ENCODE data around the gene KIF2C. TPM values are rescaled to one million over a fixed set of nuclear protein-coding genes. Genes with fewer than 3 reads are reported as not detected.
"Not testable (repeated sequence)": the region's sequence is repeated elsewhere in the genome, so short reads cannot be mapped to it uniquely, and the experiment has no call there.

The KIF2C gene
- polyA plus RNA-seq, 1 donor from 2014 or later = 1.5 TPM

DNA sequence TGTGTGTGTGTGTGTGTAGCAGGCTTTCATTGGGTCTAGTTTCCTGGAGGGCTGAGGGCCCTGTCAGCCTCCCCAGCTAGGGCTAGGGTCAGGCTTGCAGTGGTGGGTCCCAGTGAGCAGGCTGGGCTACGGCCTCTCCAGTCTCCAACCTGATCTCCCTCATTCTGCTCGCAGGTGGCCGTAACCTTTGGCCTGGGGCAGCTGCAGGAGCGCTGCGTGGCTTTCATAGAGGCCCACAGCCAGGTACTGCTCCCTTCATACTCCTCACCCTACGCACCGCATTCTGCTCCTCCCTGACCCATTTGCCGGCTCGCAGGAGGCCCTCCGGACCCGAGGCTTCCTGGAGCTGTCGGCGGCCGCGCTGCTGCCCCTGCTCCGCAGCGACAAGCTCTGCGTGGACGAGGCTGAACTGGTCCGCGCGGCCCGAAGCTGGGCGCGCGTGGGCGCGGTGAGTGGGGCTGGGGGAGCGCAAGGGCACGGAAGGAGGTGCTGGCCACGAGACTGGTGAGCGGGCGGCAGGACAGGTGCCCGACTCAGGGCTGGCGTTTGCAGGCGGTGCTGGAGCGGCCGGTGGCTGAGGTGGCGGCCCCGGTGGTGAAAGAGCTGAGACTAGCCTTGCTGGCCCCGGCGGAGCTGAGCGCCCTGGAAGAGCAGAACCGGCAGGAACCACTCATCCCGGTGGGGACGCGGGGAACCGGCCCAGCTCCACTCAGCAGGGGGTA, 73.3 kb downstream of the KIF2C start:
- no peaks in the 10 kb centered on the region for H4K20me1 ChIP-seq (ENCODE audit: insufficient read depth)
- no peaks in the 10 kb centered on the region for H3K36me3 ChIP-seq (ENCODE audit: insufficient read depth, low read length)
- no peaks in the 10 kb centered on the region for H3K79me2 ChIP-seq (replicated peaks; ENCODE audit: insufficient read depth, low read length)
- H3F3A ChIP-seq (ENCODE audit: insufficient read depth, low read length, poor library complexity, severe bottlenecking) = no peaks in the 10 kb centered on the region
- no peak overlapping the region for H3K4me2 ChIP-seq (ENCODE audit: low read length)
- no peak overlapping the region for H2AFZ ChIP-seq (ENCODE audit: low read depth, low read length)
- no peak overlapping the region for H3K27ac ChIP-seq (ENCODE audit: low read length)
- H3K27me3 ChIP-seq (ENCODE audit: insufficient read depth, low read depth, low read length) = no peaks in the 10 kb centered on the region
- TF ChIP-seq RAD21 (conservative IDR thresholded peaks at IDR 0.05) = no peak
- TF ChIP-seq MXI1 (conservative IDR thresholded peaks at IDR 0.05; ENCODE audit: poor library complexity, severe bottlenecking) = no peak
- no peak for TF ChIP-seq POLR2AphosphoS5 (IDR thresholded peaks at IDR 0.05)
- no peak for TF ChIP-seq EZH2 (IDR thresholded peaks at IDR 0.05; ENCODE audit: borderline replicate concordance, insufficient read depth, low read length, poor library complexity, severe bottlenecking)
- no peak for TF ChIP-seq SMC3 (conservative IDR thresholded peaks at IDR 0.05; ENCODE audit: poor library complexity)
- no peak for TF ChIP-seq TAF1 (IDR thresholded peaks at IDR 0.05; ENCODE audit: low read depth)
- TF ChIP-seq, protein P1, sequence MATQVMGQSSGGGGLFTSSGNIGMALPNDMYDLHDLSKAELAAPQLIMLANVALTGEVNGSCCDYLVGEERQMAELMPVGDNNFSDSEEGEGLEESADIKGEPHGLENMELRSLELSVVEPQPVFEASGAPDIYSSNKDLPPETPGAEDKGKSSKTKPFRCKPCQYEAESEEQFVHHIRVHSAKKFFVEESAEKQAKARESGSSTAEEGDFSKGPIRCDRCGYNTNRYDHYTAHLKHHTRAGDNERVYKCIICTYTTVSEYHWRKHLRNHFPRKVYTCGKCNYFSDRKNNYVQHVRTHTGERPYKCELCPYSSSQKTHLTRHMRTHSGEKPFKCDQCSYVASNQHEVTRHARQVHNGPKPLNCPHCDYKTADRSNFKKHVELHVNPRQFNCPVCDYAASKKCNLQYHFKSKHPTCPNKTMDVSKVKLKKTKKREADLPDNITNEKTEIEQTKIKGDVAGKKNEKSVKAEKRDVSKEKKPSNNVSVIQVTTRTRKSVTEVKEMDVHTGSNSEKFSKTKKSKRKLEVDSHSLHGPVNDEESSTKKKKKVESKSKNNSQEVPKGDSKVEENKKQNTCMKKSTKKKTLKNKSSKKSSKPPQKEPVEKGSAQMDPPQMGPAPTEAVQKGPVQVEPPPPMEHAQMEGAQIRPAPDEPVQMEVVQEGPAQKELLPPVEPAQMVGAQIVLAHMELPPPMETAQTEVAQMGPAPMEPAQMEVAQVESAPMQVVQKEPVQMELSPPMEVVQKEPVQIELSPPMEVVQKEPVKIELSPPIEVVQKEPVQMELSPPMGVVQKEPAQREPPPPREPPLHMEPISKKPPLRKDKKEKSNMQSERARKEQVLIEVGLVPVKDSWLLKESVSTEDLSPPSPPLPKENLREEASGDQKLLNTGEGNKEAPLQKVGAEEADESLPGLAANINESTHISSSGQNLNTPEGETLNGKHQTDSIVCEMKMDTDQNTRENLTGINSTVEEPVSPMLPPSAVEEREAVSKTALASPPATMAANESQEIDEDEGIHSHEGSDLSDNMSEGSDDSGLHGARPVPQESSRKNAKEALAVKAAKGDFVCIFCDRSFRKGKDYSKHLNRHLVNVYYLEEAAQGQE (IDR thresholded peaks at IDR 0.05; ENCODE audit: borderline replicate concordance) = no peak
- TF ChIP-seq EP300 (conservative IDR thresholded peaks at IDR 0.05; ENCODE audit: poor library complexity, severe bottlenecking) = no peak
- peak overlapping the region; percentile 59 for H3K4me3 ChIP-seq (ENCODE audit: low read length)
- no peaks in the 10 kb centered on the region for H3K9me2 ChIP-seq (ENCODE audit: insufficient read depth, low read length)
- H3K9ac ChIP-seq (ENCODE audit: low read length) = no peak overlapping the region
- no peaks in the 10 kb centered on the region for H3K9me3 ChIP-seq (ENCODE audit: low read length)

DNA sequence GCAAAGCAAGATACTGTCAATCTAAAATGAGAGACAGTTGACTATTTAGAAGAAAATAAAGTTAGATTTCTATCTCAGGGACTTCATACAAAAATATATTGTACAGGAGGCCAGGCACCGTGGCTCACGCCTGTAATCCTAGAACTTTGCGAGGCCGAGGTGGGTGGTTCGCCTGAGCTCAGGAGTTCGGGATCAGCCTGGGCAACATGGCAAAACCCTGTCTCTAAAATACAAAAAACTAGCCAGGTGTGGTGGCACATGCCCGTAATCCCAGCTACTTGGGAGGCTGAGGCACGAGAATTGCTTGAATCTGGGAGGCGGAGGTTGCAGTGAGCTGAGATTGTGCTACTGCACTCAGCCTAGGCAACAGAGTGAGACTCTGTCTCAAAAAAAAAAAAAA, 76.3 kb downstream of the KIF2C start:
- not testable (repeated sequence) for H3K9me2 ChIP-seq (ENCODE audit: insufficient read depth, low read length); H3K9ac ChIP-seq (ENCODE audit: low read length); H3K4me3 ChIP-seq (ENCODE audit: low read length); H3K4me2 ChIP-seq (ENCODE audit: low read length); H3F3A ChIP-seq (ENCODE audit: insufficient read depth, low read length, poor library complexity, severe bottlenecking); H3K9me3 ChIP-seq (ENCODE audit: low read length); H3K27ac ChIP-seq (ENCODE audit: low read length); H2AFZ ChIP-seq (ENCODE audit: low read depth, low read length); H3K79me2 ChIP-seq (replicated peaks; ENCODE audit: insufficient read depth, low read length); H3K36me3 ChIP-seq (ENCODE audit: insufficient read depth, low read length); H4K20me1 ChIP-seq (ENCODE audit: insufficient read depth)
- H3K27me3 ChIP-seq (ENCODE audit: insufficient read depth, low read depth, low read length) = peaks cover 15% of the 10 kb centered on the region

DNA sequence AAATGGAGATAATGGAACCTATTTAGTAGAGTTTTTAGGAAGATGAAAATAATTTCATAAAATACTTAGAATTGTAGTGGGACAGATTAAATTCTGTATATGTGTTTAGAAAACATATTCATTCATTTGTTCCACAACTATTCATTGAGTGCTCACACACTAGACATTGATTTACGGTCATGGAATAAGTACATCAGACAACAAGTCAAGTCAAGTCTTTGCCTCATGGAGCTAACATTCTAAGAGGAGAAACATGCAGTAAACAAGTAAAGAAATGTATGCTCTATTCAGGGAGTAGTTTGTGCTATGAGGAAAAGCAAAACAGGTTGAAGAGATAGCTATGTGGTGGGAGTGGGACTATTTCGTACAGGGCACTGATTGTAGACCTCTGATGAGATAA, 77.7 kb downstream of the KIF2C start:
- TF ChIP-seq RAD21 (conservative IDR thresholded peaks at IDR 0.05) = no peak
- TF ChIP-seq MXI1 (conservative IDR thresholded peaks at IDR 0.05; ENCODE audit: poor library complexity, severe bottlenecking) = no peak
- TF ChIP-seq, protein P2, sequence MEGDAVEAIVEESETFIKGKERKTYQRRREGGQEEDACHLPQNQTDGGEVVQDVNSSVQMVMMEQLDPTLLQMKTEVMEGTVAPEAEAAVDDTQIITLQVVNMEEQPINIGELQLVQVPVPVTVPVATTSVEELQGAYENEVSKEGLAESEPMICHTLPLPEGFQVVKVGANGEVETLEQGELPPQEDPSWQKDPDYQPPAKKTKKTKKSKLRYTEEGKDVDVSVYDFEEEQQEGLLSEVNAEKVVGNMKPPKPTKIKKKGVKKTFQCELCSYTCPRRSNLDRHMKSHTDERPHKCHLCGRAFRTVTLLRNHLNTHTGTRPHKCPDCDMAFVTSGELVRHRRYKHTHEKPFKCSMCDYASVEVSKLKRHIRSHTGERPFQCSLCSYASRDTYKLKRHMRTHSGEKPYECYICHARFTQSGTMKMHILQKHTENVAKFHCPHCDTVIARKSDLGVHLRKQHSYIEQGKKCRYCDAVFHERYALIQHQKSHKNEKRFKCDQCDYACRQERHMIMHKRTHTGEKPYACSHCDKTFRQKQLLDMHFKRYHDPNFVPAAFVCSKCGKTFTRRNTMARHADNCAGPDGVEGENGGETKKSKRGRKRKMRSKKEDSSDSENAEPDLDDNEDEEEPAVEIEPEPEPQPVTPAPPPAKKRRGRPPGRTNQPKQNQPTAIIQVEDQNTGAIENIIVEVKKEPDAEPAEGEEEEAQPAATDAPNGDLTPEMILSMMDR (IDR thresholded peaks at IDR 0.05; ENCODE audit: poor library complexity, severe bottlenecking) = no peak
- no peak for TF ChIP-seq TAF1 (IDR thresholded peaks at IDR 0.05; ENCODE audit: low read depth)
- TF ChIP-seq, protein P1 (IDR thresholded peaks at IDR 0.05; ENCODE audit: borderline replicate concordance) = no peak
- no peak for TF ChIP-seq EZH2 (IDR thresholded peaks at IDR 0.05; ENCODE audit: borderline replicate concordance, insufficient read depth, low read length, poor library complexity, severe bottlenecking)
- no peak for TF ChIP-seq EP300 (conservative IDR thresholded peaks at IDR 0.05; ENCODE audit: poor library complexity, severe bottlenecking)
- no peak for TF ChIP-seq POLR2AphosphoS5 (IDR thresholded peaks at IDR 0.05)
- TF ChIP-seq SMC3 (conservative IDR thresholded peaks at IDR 0.05; ENCODE audit: poor library complexity) = no peak
- Histone ChIP-seq H2AFZ (ENCODE audit: low read depth, low read length) (no peak overlapping the region), H3K9me2 (ENCODE audit: insufficient read depth, low read length) (no peaks in the 10 kb centered on the region)

More for the DNA sequence above, 77.7 kb downstream of the KIF2C start:
- peaks cover 2% of the 10 kb centered on the region for H3K9me3 ChIP-seq (ENCODE audit: low read length)
- no peaks in the 10 kb centered on the region for H4K20me1 ChIP-seq (ENCODE audit: insufficient read depth)
- no peaks in the 10 kb centered on the region for H3K79me2 ChIP-seq (replicated peaks; ENCODE audit: insufficient read depth, low read length)
- H3K27me3 ChIP-seq (ENCODE audit: insufficient read depth, low read depth, low read length) = peaks cover 15% of the 10 kb centered on the region
- H3K27ac ChIP-seq (ENCODE audit: low read length) = no peak overlapping the region
- no peak overlapping the region for H3K4me2 ChIP-seq (ENCODE audit: low read length)
- H3K36me3 ChIP-seq (ENCODE audit: insufficient read depth, low read length) = no peaks in the 10 kb centered on the region
- H3K4me3 ChIP-seq (ENCODE audit: low read length) = no peak overlapping the region
- H3F3A ChIP-seq (ENCODE audit: insufficient read depth, low read length, poor library complexity, severe bottlenecking) = no peaks in the 10 kb centered on the region
- no peak overlapping the region for H3K9ac ChIP-seq (ENCODE audit: low read length)

Measured in neural cell (in vitro differentiated cells).